ENCODE data around the gene RNF130. TPM values are rescaled to one million over a fixed set of nuclear protein-coding genes. Genes with fewer than 3 reads are reported as not detected.

Gene RNF130
- total and polyA plus RNA-seq, 9 of the 15 experiments (the other 6 are each of a cell fraction or from before 2014, with no cell fraction given) = 5.8 to 39.4 (median 27.1) TPM

- Histone ChIP-seq H4K20me1 (replicated peaks; ENCODE audit: control insufficient read depth, insufficient read depth, low read length) (no peaks in the 10 kb centered on the region), H3K27me3 (ENCODE audit: control insufficient read depth in 2 of 2, insufficient read depth in 2 of 2, low read length in 2 of 2) (no peaks in the 10 kb centered on the region), H3K4me1 (replicated peaks in 1 of 2; ENCODE audit: control insufficient read depth in 2 of 2, insufficient read depth in 2 of 2, low read length in 2 of 2) (no peaks in the 10 kb centered on the region), H3K4me3 (no peak overlapping the region), H3K79me2 (ENCODE audit: control insufficient read depth, insufficient read depth, low read length) (0 out of 3 replicates have a peak, but pooled peaks cover 6% of the 10 kb centered on the region), H2AFZ (ENCODE audit: low read depth, low read length) (no peak overlapping the region), H3K9me1 (ENCODE audit: control insufficient read depth, insufficient read depth, low read length) (no peaks in the 10 kb centered on the region), H3K36me3 (ENCODE audit: control insufficient read depth, insufficient read depth, low read length) (no peaks in the 10 kb centered on the region), H3K9ac (ENCODE audit: insufficient read depth in 1 of 2, low read depth in 2 of 2, low read length in 2 of 2) (no peak overlapping the region), H3K9me3 (replicated peaks; ENCODE audit: control insufficient read depth, insufficient read depth, low read depth, low read length) (no peaks in the 10 kb centered on the region), H3K4me2 (ENCODE audit: insufficient read depth, low read length) (no peak overlapping the region), H3K27ac (ENCODE audit: extremely low read depth, low read depth, low read length) (no peak overlapping the region)
- TF ChIP-seq ZBTB33 (CRISPR knock-in tag; IDR thresholded peaks at IDR 0.05) (0 out of 2 replicates have a peak, but pooled peaks have one; percentile 23), TSC22D4 (tag; IDR thresholded peaks at IDR 0.05) (no peak)
- ChIA-PET POLR2A (interaction anchor here (0.9 to 1.0 kb wide), 2 partner anchors 8 to 11 kb away, joined by 3 to 5 read pairs; no protein-coding TSS in a partner anchor), CTCF (ENCODE audit: low intra/inter-chr PET ratio) (no interaction called here)
- ATAC-seq (no peak), DNase-seq (ENCODE audit: extremely low read depth in 1 of 4, low spot score in 3 of 4) (no peak), FAIRE-seq (no peak)
- in situ Hi-C loops (cut with MboI) (no loop called here), intact Hi-C loops (cut with micrococcal nuclease) (no loop called here)
- 80% methylated on average over 7 of the region's 7 CpGs for WGBS (ENCODE audit: insufficient coverage, low coverage, missing lambda C conversion rate)
- no TSS peak for BruUV-seq (replicated peaks)
Observed at GRCh38 chr5:180060192-180060591, 11.4 kb downstream of the RNF130 start.

GRCh38 chr5:180059326-180059725 lies 12.2 kb downstream of the RNF130 start:
- BruUV-seq (replicated peaks) = no TSS peak
- CTCF ChIA-PET (ENCODE audit: low intra/inter-chr PET ratio) = no interaction called here
- H3K4me1 ChIP-seq (replicated peaks in 1 of 2; ENCODE audit: control insufficient read depth in 2 of 2, insufficient read depth in 2 of 2, low read length in 2 of 2) = no peaks in the 10 kb centered on the region
- POLR2A ChIA-PET = interaction anchor here (0.6 kb wide), 1 partner anchor 100 kb away, joined by 3 read pairs; no protein-coding TSS in a partner anchor
- WGBS (ENCODE audit: insufficient coverage, low coverage, missing lambda C conversion rate) = 46% methylated on average over 6 of the region's 6 CpGs
- H3K9me3 ChIP-seq (replicated peaks; ENCODE audit: control insufficient read depth, insufficient read depth, low read depth, low read length) = no peaks in the 10 kb centered on the region
- H3K4me2 ChIP-seq (ENCODE audit: insufficient read depth, low read length) = no peak overlapping the region
- no peak for ATAC-seq
- no peaks in the 10 kb centered on the region for H3K27me3 ChIP-seq (ENCODE audit: control insufficient read depth in 2 of 2, insufficient read depth in 2 of 2, low read length in 2 of 2)
- no peak for TF ChIP-seq MTF1 (CRISPR knock-in tag; IDR thresholded peaks at IDR 0.05; ENCODE audit: borderline replicate concordance)
- TF ChIP-seq FOXA1 (IDR thresholded peaks at IDR 0.05; ENCODE audit: borderline replicate concordance) = no peak
- TF ChIP-seq SIRT6 (IDR thresholded peaks at IDR 0.05; ENCODE audit: low read depth, low read length) = no peak
- no peak for TF ChIP-seq ZC3H4 (CRISPR knock-in tag; IDR thresholded peaks at IDR 0.05; ENCODE audit: borderline replicate concordance)
- no peak for TF ChIP-seq PHF8 (IDR thresholded peaks at IDR 0.05; ENCODE audit: borderline replicate concordance, low read length)
- no peak for TF ChIP-seq FIP1L1 (IDR thresholded peaks at IDR 0.05; ENCODE audit: low read depth, low read length, poor library complexity, severe bottlenecking)
- no peak for TF ChIP-seq KAT8 (IDR thresholded peaks at IDR 0.05; ENCODE audit: low read depth)
- TF ChIP-seq ZBTB12 (CRISPR knock-in tag; IDR thresholded peaks at IDR 0.05) = no peak
- no peak for TF ChIP-seq EHMT2 (IDR thresholded peaks at IDR 0.05)
- H2AFZ ChIP-seq (ENCODE audit: low read depth, low read length) = no peak overlapping the region
- intact Hi-C loops (cut with micrococcal nuclease) = no loop called here
- H3K4me3 ChIP-seq = no peak overlapping the region
- FAIRE-seq = no peak
- no peaks in the 10 kb centered on the region for H4K20me1 ChIP-seq (replicated peaks; ENCODE audit: control insufficient read depth, insufficient read depth, low read length)
- 0 out of 3 replicates have a peak, but pooled peaks cover 6% of the 10 kb centered on the region for H3K79me2 ChIP-seq (ENCODE audit: control insufficient read depth, insufficient read depth, low read length)
- H3K9ac ChIP-seq (ENCODE audit: insufficient read depth in 1 of 2, low read depth in 2 of 2, low read length in 2 of 2) = no peak overlapping the region
- in situ Hi-C loops (cut with MboI) = no loop called here
- H3K9me1 ChIP-seq (ENCODE audit: control insufficient read depth, insufficient read depth, low read length) = no peaks in the 10 kb centered on the region
- no peak for DNase-seq (ENCODE audit: extremely low read depth in 1 of 4, low spot score in 3 of 4)
- H3K27ac ChIP-seq (ENCODE audit: extremely low read depth, low read depth, low read length) = no peak overlapping the region
- no peaks in the 10 kb centered on the region for H3K36me3 ChIP-seq (ENCODE audit: control insufficient read depth, insufficient read depth, low read length)
